CD4-positive, alpha-beta T cell treated with Interleukin-17A for 1 hour (primary cell): Measurements from ENCODE around the gene SF3B1.
"Not testable (repeated sequence)": the region's sequence is repeated elsewhere in the genome, so short reads cannot be mapped to it uniquely, and the experiment has no call there.

ENCODE experiments used
- DNase-seq: peaks from one replicate; pipeline ENCODE4 v3.0.0-alpha.2; 2020

Gene SF3B1

GRCh38 chr2:197434541-197435513, at the start of gene SF3B1:
TSS of gene SF3B1 (minus strand) at chr2:197435028. CDS start at chr2:197434999, 29 bp downstream.
- DNase-seq, result peak; percentile 99

DNA sequence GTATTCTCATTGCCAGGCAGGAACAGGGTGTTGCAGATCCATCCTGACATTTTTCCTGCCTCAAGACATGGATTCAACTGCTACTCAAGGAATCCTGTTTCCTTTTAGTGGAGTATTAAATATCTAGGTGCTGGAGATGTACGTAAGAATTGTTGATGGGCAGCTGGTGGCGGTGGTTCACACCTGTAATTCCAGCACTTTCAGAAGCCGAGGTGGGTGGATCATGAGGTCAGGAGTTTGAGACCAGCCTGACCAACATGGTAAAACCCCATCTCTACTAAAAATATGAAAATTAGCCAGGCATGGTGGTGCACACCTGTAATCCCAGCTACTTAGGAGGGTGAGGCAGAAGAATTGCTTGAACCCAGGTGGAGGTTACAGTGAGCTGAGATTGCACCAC, 49.4 kb upstream of the SF3B1 start:
- DNase-seq, result not testable (repeated sequence)

DNA sequence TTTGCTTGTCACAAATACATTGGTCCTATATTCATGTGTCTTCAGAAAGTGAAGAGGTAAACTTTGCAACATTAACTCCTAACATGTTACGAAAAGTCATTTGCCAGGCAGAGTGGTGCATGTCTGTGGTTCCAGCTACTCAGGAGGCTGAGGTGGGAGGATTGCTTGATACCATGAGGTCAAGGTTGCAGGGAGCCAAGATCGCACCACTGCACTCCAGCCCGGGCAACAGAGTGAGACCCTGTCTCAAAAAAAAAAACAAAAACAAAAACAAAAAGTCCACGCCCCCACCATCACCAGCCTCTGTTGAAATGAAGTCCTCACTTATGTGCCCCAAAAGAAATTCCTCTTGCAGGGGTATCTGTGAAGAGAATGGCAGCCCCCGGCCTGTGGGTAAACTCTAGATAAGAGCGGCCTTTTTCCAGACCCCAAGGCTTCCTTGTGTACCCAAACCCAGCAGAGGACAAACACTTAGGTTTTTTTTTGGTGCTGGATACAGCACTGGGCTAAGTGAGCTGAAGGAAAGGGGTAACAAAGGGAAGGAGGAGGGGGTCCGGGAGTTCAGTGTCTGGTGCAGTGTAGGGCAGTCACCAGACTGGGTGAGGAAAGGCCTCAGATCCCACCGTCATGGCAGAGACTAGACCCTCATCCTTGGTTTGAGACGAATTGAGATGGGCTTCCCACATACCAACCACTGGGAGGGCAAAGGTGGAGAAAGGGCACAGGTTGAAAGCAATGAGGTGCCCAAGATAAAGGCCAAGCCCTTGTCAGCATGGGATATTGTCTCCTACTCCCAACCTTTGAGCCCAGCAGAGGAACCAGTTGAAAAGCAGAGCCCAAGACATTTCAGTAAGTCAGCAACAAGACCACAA, 45.6 kb upstream of the SF3B1 start:
- DNase-seq, result no peak

DNA sequence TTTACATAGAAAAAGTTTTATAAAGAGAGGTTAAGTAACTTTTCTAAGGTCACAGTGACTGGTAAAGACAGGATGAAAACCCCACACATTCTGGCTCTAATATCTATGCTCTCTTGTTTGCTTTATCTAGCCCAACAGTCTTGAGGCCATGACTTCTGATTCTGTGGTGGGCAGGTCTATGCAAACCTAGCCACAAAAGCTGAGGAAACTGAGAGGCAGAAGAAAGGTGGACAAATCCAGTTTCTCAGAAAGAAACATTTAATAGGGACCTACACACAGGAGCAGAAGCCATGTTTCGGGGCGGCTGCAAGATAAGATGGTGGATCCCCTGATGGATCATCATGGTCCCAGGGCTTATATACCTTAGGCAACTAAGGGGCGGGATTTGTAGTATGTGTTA, 43.0 kb upstream of the SF3B1 start:
- no peak for DNase-seq

DNA sequence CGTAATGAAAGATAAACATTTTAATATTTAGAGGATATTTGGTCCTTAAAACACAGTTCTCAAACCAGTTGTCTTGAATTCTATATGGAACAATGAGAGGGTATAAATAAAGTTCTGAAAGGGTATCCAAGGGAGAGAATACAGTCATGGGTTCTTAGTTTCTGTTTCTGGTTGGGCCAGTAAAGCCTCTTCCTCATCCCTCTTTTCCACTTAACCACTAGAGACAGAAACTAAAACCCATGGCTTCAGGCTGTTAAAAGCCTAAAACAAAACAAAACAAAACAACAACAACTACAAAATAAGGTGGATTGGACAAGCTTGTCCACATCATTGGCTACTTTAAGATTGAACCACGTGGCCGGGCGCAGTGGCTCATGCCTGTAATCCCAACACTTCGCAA, 37.3 kb upstream of the SF3B1 start:
- DNase-seq, result no peak

DNA sequence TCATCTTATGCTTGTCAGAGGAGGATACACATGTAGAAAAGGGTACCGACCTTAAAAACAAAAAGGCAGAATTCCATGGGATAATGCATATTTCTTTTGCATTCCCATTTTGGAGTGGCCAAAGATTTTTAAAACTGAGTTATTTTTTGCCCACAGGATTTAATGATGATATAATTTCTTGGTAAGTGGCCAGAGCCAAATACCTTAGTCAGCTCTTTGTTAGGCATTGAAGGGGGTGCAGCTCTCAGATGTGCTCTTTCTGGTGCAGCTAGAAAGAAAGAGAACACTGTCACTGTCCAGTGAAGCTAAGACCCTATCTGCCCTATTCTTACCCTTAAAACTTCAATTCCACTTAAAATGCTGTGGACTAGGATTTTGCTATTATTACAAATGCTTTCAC, 29.3 kb upstream of the SF3B1 start:
- no peak for DNase-seq

GRCh38 chr2:197461057-197461456, 26.2 kb upstream of the SF3B1 start:
- DNase-seq, result no peak

DNA sequence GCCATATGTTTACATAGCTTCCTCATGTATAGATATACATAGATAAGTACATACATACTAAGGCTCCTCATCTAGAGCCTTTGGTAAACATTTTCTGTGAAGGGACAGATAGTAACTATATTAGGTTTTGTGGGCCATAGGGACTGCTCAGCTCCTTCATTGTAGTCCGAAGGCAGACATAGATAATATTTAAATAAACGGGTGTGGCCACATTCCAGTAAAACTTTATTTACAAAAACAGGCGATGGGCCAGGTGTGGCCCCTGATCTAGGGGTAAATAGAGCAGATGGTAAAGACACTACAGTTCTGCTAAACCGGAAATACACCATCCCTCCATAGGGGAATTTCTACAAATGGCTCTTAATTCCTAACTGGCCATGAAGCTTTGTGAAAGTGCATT, 25.8 kb upstream of the SF3B1 start:
- DNase-seq, result no peak

- DNase-seq, result no peak
Observed at GRCh38 chr2:197455428-197455827, 20.6 kb upstream of the SF3B1 start.

DNA sequence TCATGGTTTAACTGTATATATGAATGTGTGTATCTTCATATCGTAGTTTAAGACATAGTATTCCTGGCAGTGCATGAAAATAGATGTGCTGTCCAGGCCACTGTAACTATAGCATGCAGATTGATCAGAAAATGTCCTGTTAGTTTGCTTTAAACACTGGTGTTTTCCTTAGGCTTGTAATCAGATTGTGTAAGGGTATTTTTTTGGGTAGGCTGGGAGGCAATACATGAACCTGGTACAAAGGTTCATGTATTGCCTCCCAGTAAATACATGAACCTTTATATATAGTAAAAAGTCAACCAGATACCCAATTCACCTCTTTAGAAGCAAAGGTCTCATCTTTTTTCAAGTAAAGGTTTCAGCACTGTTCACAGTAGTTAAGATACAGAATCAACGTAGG, 20.1 kb upstream of the SF3B1 start:
- no peak for DNase-seq

GRCh38 chr2:197453914-197454398, 19.1 kb upstream of the SF3B1 start:
- no peak for DNase-seq

GRCh38 chr2:197453123-197453913, 18.5 kb upstream of the SF3B1 start, which contains the start of gene COQ10B:
TSS of gene COQ10B (plus strand) at chr2:197453552. CDS start at chr2:197453561, 9 bp downstream.
- DNase-seq, result peak; percentile 99

DNA sequence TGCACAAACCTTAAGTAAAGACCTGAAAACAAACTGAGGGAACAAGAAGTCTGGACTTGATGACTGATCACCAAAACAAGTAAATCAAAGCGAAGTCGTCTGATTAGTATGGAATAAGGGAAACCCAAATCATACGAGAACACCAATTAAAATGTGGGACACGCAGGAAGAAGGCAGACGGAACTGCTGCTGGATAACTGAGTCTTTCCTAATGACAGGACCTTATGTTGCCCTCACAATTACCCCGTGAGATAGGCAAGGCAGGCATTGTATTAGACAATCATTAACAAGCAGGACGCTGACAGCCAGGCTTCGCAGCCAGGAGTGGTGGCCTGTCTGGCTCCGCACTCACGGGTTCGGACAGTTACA, 17.9 kb upstream of the SF3B1 start:
- DNase-seq, result no peak

GRCh38 chr2:197450935-197451358, 16.1 kb upstream of the SF3B1 start:
- not testable (repeated sequence) for DNase-seq

DNA sequence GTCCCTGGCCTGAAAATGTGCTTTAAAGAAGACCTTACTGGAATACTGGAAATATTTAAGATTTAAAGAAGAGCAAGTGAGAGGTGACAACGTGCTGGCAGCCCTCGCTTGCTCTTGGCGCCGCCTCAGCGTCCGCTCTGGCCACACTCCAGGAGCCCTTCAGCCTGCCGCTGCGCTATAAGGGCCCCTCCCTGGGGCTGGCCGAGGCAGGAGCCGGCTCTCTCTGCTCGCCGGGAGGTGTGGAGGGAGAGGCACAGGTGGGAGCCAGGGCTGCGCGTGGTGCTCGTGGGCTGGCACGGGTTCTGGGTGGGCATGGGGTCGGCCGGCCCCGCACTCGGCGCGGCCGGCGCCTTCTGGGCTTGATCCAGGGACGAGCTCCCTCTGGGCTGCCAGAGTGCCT, 15.6 kb upstream of the SF3B1 start:
- no peak for DNase-seq

- DNase-seq, result no peak
Observed at GRCh38 chr2:197446844-197447243, 12.0 kb upstream of the SF3B1 start.

GRCh38 chr2:197445746-197446145, 10.9 kb upstream of the SF3B1 start:
- no peak for DNase-seq

DNA sequence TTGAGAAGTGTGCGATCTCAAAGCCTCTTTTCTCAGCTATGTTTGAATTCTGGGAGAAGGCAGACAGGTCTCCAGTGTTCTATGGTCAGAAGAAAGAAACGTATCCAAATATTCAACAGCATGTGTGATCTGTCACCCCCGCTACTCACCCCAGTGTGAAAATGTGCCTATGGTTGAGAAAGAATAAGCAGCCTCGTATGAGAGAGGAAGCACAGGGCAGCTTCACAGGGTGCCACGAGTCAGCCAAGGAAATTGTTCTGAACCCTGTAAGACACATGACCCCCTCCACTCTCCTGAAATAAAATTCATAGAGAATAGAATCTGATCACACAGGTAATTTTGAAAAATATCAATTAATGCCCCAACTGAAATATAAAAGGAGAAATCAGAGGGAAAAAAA, 8.0 kb upstream of the SF3B1 start:
- no peak for DNase-seq

- DNase-seq, result no peak
Observed at GRCh38 chr2:197437380-197437779, 2.6 kb upstream of the SF3B1 start.

DNA sequence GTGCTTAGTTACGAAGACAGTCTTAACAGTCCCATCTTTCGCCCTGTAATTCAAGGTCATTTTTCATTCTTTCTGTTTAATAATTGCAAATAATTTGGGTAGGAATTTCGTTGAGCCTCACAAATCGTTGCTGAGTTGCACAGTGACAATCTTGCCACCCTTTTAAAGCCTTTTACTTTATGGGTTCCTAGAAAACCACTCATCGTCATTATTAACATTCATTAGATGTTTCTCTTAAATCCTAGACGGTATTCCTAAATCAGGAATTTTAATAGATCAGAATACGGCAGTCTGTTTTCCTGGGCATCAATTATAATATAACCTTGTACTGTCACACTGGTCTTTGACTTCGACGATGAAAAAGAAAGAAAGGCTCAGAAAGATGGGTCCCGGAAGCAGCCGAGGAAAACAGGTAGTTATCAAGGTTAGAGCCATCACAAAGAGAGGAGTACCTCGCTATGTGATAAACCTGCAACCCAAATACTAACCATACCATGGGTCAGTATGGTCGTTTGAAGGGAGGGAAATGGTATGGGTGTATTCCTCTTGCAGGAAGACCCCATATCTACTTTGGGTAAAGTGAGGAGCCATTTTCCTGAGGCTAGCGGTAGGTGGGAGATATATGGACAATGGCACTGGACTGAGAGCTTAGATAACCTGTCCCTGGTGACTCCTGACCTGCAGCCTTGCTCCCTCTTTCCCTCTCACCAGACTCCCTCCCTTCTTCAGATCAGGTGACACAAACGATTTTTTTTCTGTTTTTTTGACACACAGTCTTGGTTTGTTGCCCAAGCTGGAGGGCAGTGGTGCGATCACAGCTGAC, 981 bp upstream of the SF3B1 start:
- DNase-seq, result no peak

DNA sequence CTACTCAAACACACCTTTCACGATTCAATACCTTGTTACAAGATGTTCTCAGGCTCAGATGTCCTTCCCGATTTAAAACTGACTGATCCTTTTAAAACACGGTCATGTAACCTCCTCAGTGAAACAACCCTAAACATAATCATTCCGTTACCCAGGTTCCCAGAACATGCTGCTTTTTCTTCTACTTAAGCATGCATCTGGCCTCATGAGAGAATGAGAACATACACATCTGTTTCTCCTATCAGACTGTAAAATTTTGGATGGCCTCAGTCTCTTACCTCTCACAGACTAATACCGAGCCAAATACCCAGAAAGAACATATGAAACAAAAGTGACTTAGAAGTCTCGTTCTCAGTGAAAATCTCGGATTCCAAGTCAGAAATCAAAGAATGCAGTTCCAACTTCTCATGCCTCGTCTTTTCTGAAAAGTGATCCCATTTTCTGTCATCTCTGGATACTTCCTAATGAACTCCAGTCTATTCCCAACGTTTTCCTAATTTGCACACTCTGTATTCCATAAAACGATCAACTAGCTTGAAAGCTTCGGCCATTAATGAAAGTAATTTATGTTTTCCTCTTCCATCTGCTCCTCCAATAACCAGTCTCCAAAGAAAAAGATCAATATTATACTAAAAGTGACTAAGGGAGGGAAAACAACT, 919 bp downstream of the SF3B1 start:
- DNase-seq, result no peak
